ENCODE data around the gene TCF7L1. TPM values are rescaled to one million over a fixed set of nuclear protein-coding genes. Genes with fewer than 3 reads are reported as not detected.
A peak's percentile ranks its signal among the peaks of the same experiment; 100 is the strongest.
"Not testable (repeated sequence)": the region's sequence is repeated elsewhere in the genome, so short reads cannot be mapped to it uniquely, and the experiment has no call there.

Gene TCF7L1
- total RNA-seq, 2 donors from 2014 or later = 71.9 to 73.3 TPM

- Histone ChIP-seq H3K9me3 (ENCODE audit: control insufficient read depth, low read length) (no peaks in the 10 kb centered on the region), H3K4me1 (ENCODE audit: control insufficient read depth, insufficient read depth, low read length) (no peaks in the 10 kb centered on the region), H3K9ac (ENCODE audit: extremely low read depth, low read length, poor library complexity, severe bottlenecking) (peak overlapping the region; percentile 91), H3K27me3 (ENCODE audit: control insufficient read depth, insufficient read depth, low read length, poor library complexity, severe bottlenecking) (no peaks in the 10 kb centered on the region), H3K27ac (ENCODE audit: low read depth, low read length) (no peak overlapping the region), H3K4me3 (ENCODE audit: low read length) (peak overlapping the region; percentile 95), H3K36me3 (ENCODE audit: control insufficient read depth, insufficient read depth, low read length) (peaks cover 34% of the 10 kb centered on the region)
- peaks cover 30% of the 10 kb centered on the region for H3K4me1 Mint-ChIP-seq
- H3K9me3 Mint-ChIP-seq = no peaks in the 10 kb centered on the region
- peaks cover 38% of the 10 kb centered on the region for H3K36me3 Mint-ChIP-seq (ENCODE audit: low read depth)
- H3K27me3 Mint-ChIP-seq (ENCODE audit: insufficient read depth) = peaks cover 3% of the 10 kb centered on the region
- 7 to 15% methylated on average over 21 to 41 of the region's 41 CpGs for WGBS, 2 experiments (ENCODE audit: insufficient coverage in 1 of 2, insufficient read length in 1 of 2)
- peak overlapping the region; percentile 98 for H3K27ac Mint-ChIP-seq
- DNase-seq = peak; percentile 72
- TF ChIP-seq, protein P1, sequence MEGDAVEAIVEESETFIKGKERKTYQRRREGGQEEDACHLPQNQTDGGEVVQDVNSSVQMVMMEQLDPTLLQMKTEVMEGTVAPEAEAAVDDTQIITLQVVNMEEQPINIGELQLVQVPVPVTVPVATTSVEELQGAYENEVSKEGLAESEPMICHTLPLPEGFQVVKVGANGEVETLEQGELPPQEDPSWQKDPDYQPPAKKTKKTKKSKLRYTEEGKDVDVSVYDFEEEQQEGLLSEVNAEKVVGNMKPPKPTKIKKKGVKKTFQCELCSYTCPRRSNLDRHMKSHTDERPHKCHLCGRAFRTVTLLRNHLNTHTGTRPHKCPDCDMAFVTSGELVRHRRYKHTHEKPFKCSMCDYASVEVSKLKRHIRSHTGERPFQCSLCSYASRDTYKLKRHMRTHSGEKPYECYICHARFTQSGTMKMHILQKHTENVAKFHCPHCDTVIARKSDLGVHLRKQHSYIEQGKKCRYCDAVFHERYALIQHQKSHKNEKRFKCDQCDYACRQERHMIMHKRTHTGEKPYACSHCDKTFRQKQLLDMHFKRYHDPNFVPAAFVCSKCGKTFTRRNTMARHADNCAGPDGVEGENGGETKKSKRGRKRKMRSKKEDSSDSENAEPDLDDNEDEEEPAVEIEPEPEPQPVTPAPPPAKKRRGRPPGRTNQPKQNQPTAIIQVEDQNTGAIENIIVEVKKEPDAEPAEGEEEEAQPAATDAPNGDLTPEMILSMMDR (conservative IDR thresholded peaks at IDR 0.05) = no peak
- peak overlapping the region; percentile 73 for H3K4me3 Mint-ChIP-seq
Measured at GRCh38 chr2:85327160-85327821, 194.1 kb downstream of the TCF7L1 start.

GRCh38 chr2:85327822-85328617 is 194.8 kb downstream of the TCF7L1 start, which contains the start of gene TGOLN2:
Gene TGOLN2 (minus strand): TSS chr2:85327989. CDS start chr2:85327962, 27 bp downstream.
- H3K4me3 ChIP-seq (ENCODE audit: low read length) = peak within 1 kb of the TSS; percentile 95
- TF ChIP-seq, protein P1 (conservative IDR thresholded peaks at IDR 0.05) = peak; percentile 43
- H3K4me1 ChIP-seq (ENCODE audit: control insufficient read depth, insufficient read depth, low read length) = no peaks in the 10 kb centered on the region
- H3K4me1 Mint-ChIP-seq = peaks cover 30% of the 10 kb centered on the region
- H3K9ac ChIP-seq (ENCODE audit: extremely low read depth, low read length, poor library complexity, severe bottlenecking) = peak within 1 kb of the TSS; percentile 91
- no peaks in the 10 kb centered on the region for H3K9me3 ChIP-seq (ENCODE audit: control insufficient read depth, low read length)
- no peaks in the 10 kb centered on the region for H3K9me3 Mint-ChIP-seq
- H3K4me3 Mint-ChIP-seq = peak within 1 kb of the TSS; percentile 73
- H3K27ac ChIP-seq (ENCODE audit: low read depth, low read length) = peak within 1 kb of the TSS; percentile 94
- H3K36me3 Mint-ChIP-seq (ENCODE audit: low read depth) = peaks cover 31% of the 10 kb centered on the region
- H3K27me3 ChIP-seq (ENCODE audit: control insufficient read depth, insufficient read depth, low read length, poor library complexity, severe bottlenecking) = no peaks in the 10 kb centered on the region
- peak; percentile 95 for DNase-seq
- peaks cover 3% of the 10 kb centered on the region for H3K27me3 Mint-ChIP-seq (ENCODE audit: insufficient read depth)
- peak within 1 kb of the TSS; percentile 98 for H3K27ac Mint-ChIP-seq
- peaks cover 26% of the 10 kb centered on the region for H3K36me3 ChIP-seq (ENCODE audit: control insufficient read depth, insufficient read depth, low read length)
- 0 to 1% methylated on average over 35 to 56 of the region's 57 CpGs for WGBS, 2 experiments (ENCODE audit: insufficient coverage in 1 of 2, insufficient read length in 1 of 2)

GRCh38 chr2:85329181-85329651 is 196.0 kb downstream of the TCF7L1 start:
- Histone ChIP-seq H3K9me3 (ENCODE audit: control insufficient read depth, low read length) (no peaks in the 10 kb centered on the region), H3K27ac (ENCODE audit: low read depth, low read length) (no peak overlapping the region), H3K9ac (ENCODE audit: extremely low read depth, low read length, poor library complexity, severe bottlenecking) (no peak overlapping the region), H3K36me3 (ENCODE audit: control insufficient read depth, insufficient read depth, low read length) (peaks cover 16% of the 10 kb centered on the region), H3K4me3 (ENCODE audit: low read length) (no peak overlapping the region), H3K4me1 (ENCODE audit: control insufficient read depth, insufficient read depth, low read length) (no peaks in the 10 kb centered on the region), H3K27me3 (ENCODE audit: control insufficient read depth, insufficient read depth, low read length, poor library complexity, severe bottlenecking) (no peaks in the 10 kb centered on the region)
- Mint-ChIP-seq H3K9me3 (no peaks in the 10 kb centered on the region), H3K27me3 (ENCODE audit: insufficient read depth) (peaks cover 3% of the 10 kb centered on the region), H3K4me1 (peaks cover 30% of the 10 kb centered on the region), H3K36me3 (ENCODE audit: low read depth) (peaks cover 20% of the 10 kb centered on the region), H3K27ac (peak overlapping the region; percentile 9), H3K4me3 (peak overlapping the region; percentile 73)
- TF ChIP-seq, protein P1 (conservative IDR thresholded peaks at IDR 0.05) = no peak
- DNase-seq = no peak

GRCh38 chr2:85329701-85330100 is 196.5 kb downstream of the TCF7L1 start:
- peaks cover 11% of the 10 kb centered on the region for H3K36me3 ChIP-seq (ENCODE audit: control insufficient read depth, insufficient read depth, low read length)
- H3K9me3 ChIP-seq (ENCODE audit: control insufficient read depth, low read length); H3K4me3 ChIP-seq (ENCODE audit: low read length); H3K9me3 Mint-ChIP-seq; H3K4me1 ChIP-seq (ENCODE audit: control insufficient read depth, insufficient read depth, low read length); H3K27me3 ChIP-seq (ENCODE audit: control insufficient read depth, insufficient read depth, low read length, poor library complexity, severe bottlenecking); H3K27ac Mint-ChIP-seq; H3K9ac ChIP-seq (ENCODE audit: extremely low read depth, low read length, poor library complexity, severe bottlenecking); H3K27ac ChIP-seq (ENCODE audit: low read depth, low read length); DNase-seq; H3K27me3 Mint-ChIP-seq (ENCODE audit: insufficient read depth): not testable (repeated sequence)
- Mint-ChIP-seq H3K4me3 (peak overlapping the region; percentile 73), H3K4me1 (peaks cover 30% of the 10 kb centered on the region), H3K36me3 (ENCODE audit: low read depth) (peaks cover 15% of the 10 kb centered on the region)
- WGBS, 2 experiments (ENCODE audit: insufficient coverage in 1 of 2, insufficient read length in 1 of 2) = 95% methylated on average over 3 of the region's 3 CpGs; no CpG with 5 or more reads in 1 of the 2 experiments

All from endodermal cell (in vitro differentiated cells).